ENCODE results near the gene GLYR1. TPM values are rescaled to one million over a fixed set of nuclear protein-coding genes. Genes with fewer than 3 reads are reported as not detected.

Gene GLYR1
- total and polyA plus RNA-seq, 9 of the 15 experiments (the other 6 are each of a cell fraction or from before 2014, with no cell fraction given) = 6.7 to 99.2 (median 60.2) TPM

- TF ChIP-seq E2F8 (IDR thresholded peaks at IDR 0.05; ENCODE audit: low read depth, partially characterized antibody) = no peak
- no peak for TF ChIP-seq ZNF695 (CRISPR knock-in tag; IDR thresholded peaks at IDR 0.05)
- TF ChIP-seq POU5F1 (IDR thresholded peaks at IDR 0.05; ENCODE audit: borderline replicate concordance, low read depth, low read length, partially characterized antibody) = no peak
- no peak for TF ChIP-seq ZNF133 (CRISPR knock-in tag; IDR thresholded peaks at IDR 0.05)
- no peak for TF ChIP-seq BRF2 (IDR thresholded peaks at IDR 0.05; ENCODE audit: borderline replicate concordance, insufficient read depth, insufficient read length)
- TF ChIP-seq BCL6 (CRISPR knock-in tag; IDR thresholded peaks at IDR 0.05) = no peak
- TF ChIP-seq HMGN3 (IDR thresholded peaks at IDR 0.05; ENCODE audit: borderline replicate concordance, extremely low read depth, insufficient read length, low read depth, low read length) = peak; percentile 78
- TF ChIP-seq ZNF583 (CRISPR knock-in tag; IDR thresholded peaks at IDR 0.05) = no peak
- no peak for TF ChIP-seq ZNF518B (CRISPR knock-in tag; IDR thresholded peaks at IDR 0.05)
- no peak for TF ChIP-seq ZHX1 (conservative IDR thresholded peaks at IDR 0.05; ENCODE audit: low read length)
- TF ChIP-seq PCBP2 (IDR thresholded peaks at IDR 0.05; ENCODE audit: low read depth, low read length, poor library complexity, severe bottlenecking) = no peak
- no peak for TF ChIP-seq RBM39 (optimal IDR thresholded peaks at IDR 0.05; ENCODE audit: low read depth, low read length)
- TF ChIP-seq THRA (IDR thresholded peaks at IDR 0.05) = no peak
- no peak for TF ChIP-seq ZZZ3 (IDR thresholded peaks at IDR 0.05)
Observed at GRCh38 chr16:4846901-4847773, at the start of gene GLYR1, which contains the start of gene UBN1 (continued).

Measured in K562 (cell line).